Measurements from ENCODE around the gene ILKAP.
"Not testable (repeated sequence)": the region's sequence is repeated elsewhere in the genome, so short reads cannot be mapped to it uniquely, and the experiment has no call there.

ILKAP gene

DNA sequence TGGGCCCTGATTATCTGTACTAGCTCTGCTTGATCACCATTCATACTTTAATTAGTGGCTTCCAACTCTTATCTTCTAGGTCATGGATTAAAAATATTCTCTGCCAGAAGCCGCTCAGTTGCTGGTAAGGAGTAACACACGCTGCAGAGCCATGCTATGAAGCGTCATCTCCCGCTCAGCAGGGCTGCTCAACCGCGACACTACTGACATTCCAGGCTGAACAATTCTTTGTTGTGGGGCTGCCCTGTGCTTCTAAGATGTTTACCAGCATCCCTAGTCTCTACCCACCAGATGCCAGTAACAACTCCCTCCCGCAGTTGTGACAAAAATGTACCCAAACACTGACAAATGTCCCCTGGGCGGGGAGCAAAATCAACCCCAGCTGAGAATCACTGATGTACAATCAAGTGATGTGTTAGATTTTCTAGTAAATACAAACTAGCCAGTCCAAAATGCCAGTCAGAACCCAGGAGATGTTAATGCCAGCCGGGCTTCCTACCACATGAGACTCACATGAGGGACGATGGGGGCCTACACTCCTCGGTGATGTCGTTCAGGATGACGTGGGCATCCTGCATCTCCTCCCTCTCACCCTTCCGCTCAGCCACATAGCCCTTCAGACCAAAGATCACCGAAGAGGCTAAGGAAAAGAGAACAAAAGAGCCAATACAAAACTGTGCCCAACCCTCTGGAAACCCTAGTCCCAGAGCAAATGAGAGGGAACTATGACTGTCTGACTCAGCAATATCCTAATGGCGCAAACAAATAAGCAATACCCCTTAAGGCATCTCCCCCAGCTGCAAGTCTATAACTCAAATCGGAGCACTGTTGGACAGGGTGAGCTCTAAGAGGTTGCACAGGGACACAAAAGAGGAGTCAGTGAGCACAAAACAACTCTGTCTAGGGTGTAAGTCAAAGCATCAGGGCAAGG lies 15.6 kb downstream of the ILKAP start:
- DNase-seq: no peak

DNA sequence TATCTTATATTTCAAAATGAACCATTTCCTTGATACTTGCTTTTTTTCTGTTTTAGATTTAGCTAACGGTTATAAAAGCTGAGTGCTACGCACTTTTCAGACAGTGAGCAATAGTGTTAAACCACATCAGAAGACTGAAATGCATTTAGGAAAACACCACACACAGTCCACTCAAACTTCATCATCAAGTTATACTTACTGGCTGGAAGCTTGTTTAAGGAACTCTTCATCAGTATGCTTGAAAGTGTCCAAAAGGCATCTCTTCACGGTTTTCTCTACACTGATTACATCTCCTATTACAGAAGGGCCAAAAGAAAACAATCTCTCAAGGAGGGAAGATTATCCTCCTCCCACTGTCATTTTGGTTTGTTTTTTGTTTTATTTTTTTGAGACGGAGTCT lies 19.7 kb downstream of the ILKAP start:
- DNase-seq: no peak

DNA sequence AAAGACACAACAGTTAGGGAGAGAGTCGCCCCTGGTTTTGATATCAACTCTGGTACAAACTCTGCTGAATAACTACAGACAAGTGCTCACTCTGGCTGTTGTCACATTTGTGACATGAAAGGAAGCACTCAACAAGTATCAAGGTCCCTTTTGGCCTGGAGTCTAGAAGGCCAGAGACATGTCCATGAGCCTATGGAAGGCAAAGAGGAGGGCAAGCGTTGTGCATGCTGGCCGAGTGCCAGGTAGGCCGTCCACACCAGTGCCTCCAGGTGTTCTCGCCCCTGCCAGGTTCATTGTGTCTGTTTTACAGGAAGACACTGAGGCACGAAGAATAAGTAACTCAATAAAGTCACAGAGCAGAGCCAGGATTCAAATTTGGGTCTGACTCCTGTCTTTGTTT lies 21.1 kb downstream of the ILKAP start:
- DNase-seq: no peak

DNA sequence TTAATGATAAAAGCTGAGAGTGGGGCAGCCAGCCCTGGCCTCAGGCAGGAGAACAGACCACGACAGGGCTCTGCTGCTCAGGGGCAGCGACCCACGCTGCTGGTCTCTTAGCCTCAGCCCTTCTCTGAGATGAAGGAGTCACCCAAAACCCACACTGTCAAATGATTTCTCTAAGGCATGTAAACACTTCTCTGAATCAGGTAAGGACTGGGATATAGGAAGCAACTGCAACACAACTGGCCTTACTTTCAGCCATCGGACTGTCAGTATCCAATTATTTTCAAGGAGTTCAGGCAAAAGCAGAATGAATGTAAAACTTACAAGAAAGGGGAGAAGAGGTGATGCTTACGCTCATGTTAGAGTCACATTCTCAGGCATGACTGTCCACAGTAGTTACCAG lies 22.9 kb downstream of the ILKAP start:
- DNase-seq: no peak

DNA sequence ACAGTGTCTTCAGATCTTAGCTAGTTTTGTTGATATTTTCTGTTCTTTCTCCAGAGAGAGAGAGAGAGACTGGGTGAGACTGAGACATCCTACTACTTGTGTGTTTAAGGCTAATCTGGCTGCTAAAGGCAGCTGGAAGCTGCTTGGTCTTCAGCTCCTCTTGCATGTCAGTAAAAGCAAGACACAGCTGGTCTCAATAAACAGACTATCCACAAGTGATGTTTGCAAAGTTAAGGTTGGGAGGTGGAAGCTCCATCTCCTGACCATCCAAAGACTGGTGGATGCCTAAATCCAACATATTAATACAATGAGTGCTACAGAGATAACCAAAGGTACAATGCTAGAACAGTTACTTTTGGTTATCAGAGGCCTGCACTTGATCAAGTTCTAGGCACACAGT lies 26.9 kb downstream of the ILKAP start:
- DNase-seq: no peak

DNA sequence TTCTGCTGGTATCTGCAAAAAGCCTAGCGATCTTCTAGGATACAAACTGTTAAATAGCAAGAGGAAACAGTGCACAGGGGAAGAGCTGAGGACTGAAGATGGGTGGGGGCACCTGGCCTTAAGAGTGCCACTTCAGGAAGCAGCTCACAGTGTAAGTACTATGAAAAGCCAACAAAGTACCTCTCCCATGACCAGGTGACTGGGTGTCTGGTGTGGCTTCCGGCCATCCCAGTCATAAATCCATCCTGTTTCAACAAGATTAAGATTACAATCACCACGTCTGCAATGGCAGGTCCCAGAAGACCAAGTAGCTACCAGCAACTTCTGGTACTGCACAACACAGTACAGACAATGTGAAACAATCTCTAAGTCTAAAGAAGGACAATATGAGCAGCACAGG lies 28.8 kb downstream of the ILKAP start:
- DNase-seq: no peak

DNA sequence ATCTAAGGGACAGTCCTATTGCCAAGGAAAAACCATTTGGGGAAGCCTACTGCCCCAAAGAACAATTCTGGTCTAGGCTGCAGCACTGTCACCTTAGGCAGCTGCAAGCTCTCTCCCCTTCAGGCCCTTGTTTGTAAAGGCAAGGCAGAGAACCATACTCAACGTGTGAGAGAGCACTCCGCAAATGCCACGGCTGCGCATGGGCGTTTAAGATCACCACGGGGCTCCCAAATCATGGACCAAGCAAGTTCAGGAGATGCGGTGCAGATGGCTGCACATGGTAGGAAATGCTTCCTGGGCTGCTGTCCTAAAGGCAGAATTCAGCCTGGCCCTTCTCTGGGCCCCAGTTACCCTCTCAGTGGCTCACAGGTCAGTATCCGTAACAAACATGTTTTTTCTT lies 29.2 kb downstream of the ILKAP start:
- DNase-seq: no peak

DNA sequence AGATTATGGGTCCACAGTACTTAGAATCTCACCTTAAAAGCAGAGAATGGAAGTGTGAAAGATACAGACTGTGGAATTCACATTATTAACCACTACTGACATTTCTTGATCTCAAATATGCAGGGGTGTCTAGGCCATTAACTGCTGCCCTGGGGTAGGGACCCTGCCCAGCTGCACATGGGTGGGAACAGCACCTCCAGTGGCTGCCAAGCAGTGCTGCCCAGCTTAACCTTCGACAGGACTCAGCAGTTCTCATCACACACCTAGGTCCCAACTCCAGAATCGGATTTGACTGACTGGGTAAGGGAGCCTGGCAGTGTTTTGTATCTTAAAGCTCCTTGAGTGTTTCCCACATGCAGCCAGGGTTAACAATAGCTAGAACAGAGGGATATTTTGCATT lies 29.8 kb downstream of the ILKAP start:
- no peak for DNase-seq

DNA sequence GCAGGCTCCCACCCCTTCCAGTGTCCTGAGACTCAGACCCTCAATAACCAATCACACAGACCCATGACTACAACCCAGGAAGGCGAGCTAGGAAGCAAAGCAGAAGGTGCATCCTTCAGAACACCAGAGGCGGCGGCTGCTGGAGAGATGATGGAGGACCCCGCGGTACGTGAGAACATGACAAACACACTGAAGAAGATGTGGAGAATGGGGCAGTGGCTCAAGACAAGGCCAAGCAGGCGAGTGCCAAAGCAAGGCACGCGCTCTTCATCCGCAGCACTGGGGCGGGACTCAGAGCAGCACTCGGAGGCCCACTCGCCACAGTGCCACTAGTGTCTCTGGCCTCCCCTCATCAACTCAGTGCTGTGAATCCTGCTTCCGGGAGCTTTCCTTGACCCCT lies 31.1 kb downstream of the ILKAP start:
- DNase-seq: no peak

DNA sequence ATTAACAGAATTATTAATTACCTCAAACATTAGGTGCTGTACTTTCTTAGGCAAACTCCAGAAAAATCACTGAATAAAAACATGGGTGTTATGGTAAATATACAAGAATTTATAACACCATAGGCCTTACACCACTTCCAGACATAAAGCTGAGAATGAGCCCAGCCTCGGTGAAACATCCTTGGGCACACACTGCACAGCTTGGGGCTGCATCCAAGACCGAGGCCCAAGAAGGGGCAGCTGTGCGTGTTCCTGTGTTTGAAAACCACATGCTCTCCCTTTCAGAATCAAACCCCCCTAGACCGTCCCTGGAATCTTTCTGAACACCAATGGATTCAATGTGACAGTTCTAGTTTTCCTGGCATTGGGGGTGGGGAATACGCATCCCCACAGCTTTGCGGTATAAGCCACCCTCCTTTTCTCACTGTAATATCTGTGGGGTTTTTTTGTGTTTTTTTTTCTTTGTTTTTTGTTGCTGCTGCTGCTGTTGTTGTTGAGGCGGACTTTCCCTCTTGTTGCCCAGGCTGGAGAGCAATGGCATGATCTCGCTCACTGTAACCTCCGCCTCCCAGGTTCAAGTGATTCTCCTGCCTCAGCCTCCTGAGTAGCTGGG lies 31.8 kb downstream of the ILKAP start:
- DNase-seq: no peak

DNA sequence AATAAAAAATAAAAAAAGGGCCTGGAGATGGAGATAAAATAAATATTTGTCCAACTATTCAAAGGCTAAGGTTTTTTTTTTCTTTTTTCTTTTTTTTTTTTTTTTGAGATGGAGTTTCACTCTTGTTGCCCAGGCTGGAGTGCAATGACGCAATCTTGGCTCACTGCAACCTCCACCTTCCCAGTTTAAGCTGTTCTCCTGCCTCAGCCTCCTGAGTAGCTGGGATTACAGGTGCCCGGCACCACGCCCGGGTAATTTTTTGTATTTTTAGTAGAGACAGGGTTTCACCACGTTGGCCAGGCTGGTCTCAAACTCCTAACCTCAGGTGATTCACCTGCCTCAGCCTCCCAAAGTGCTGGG lies 32.4 kb downstream of the ILKAP start:
- DNase-seq: not testable (repeated sequence)

DNA sequence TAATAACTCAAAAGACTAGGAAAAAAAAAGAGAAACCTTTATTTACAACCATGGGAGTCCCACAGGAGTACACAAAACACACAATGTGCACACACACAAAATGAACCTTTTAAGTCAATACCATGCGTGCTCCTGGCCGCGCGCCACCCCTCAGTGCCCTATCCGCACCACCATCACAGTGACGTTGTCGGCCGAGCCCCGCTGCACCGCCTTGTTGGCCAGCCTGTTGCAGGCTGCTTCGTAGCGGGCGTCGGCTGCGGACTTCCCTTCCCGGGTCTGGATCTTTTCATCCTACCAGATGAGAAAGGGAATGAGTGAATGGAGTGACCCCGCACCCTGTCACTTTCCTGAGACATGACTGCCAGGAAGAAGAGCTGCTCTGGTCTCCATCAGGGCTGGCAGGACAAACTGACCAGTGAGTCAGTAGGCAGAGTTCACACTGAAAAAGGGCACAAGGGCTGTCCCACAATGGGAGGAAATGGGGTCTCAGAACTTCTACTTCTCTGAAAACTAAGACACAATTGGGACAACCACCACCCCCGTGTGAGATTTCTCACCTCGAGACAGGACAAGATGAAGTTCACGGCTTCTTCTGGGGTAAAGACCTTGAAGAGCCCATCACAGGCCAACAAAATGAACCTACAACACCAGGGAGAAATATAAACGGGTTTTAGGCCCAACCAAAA lies 33.0 kb downstream of the ILKAP start:
- DNase-seq: no peak

DNA sequence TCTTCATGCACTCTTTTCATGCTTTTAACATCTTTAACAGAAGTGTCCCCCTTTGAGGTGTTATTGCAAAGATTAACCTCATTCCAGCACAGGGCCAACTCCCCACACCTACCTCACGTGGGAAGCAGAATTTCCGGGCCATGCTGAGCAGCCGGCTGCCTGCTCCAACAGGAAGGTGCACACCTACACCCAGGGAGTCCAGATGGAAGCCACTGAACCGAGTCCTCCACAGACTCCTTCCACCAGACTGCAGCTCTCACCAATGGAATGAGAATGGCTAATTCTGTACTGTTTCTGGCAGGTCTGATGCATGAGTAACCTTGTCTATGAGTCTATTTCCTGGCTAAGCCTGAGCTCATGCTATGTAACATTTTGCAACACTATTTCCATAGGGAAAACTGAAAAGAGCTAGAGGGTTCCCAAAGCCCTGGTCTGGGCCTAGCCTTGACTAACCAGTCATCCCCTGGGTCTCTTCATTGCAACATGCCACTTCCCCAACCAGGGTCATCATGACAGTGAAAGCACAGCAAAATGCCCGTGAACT lies 33.7 kb downstream of the ILKAP start:
- no peak for DNase-seq

DNA sequence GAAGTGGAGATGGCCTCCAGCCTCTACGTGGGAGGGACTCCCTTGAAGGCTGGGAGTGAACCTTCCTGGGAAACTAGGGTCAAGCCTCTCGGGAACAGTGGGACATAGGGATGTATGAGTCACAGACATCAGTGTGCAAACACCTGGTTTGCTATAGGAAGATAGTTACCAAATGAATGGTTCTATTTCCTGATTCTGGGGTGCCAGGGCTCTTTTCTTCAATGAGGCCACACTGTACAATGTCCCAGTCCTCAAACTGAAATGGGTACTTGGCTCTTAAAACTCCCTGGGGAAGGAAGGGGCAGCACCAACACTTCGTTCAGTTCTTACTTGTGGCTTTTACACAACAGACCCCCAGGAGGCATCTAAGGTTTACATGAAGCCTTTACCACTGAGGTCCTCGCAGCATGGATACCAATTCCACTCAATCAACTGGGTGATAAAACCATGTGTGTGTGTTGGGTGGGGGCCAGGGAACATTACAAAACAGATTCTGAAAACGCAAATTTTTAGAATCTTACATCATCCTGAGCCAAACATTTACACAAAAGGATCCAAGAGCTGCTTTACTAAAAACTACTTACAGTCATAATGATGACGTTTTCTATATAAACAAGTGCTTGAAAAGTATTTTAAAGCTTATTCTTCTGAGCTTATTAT lies 34.3 kb downstream of the ILKAP start:
- DNase-seq: no peak

DNA sequence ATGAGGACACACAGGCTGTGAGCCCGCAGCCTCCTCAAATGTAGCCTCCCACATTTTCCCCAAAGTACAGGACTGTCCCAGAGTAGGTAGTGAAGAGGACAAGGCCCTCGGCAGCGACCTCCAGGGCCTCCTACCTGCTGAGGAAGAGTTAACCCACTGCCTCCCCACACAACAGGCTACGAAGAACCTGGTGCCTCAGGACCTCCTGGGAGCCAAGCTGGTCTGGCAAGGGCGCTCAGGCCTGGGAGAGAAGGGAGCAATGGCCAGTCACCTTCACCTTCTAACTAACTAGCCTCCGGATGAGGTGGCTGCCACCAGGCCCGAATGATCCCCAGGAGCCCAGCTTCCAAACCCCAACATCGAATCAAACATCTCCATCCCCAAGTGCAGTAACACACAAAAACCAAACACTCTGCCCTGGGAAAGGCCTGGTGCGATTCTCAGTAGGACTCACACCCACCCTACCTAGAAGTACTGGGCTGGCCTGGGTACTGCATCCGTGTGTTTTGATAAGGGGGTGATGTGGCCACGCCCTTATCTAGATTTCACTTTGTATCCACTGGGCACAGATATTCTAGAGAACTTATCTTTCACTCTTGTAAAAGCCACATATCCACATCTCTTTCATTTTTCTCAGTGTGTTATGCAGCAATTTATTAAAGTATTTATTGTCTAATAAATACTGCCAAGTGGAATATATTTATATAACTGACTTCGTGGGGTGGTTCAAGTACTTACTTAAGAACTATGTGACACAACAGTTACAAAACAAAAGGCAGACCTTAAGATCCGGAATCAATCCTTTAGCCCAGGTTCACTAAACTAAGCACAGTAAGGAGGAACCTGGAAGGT lies 35.1 kb downstream of the ILKAP start:
- DNase-seq: no peak

DNA sequence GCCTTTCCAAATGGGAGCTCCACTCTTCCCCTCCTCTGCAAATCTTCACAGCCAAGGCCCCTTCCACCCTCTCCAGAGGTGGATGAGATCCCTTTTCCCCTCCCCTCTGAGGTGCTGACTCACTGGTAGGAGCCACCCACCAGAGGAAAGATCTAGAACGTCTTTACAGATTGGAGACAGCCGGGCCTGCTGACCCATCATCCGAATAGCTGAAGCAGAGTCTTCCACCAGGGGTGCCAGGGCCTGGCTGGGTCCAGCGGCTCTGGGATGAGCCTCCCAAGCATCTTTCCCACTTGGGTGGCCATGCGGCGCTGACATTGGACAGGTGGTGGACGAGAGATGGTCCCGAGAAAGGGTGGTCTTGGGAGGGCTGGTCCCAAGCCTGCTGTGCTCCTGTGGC lies 35.7 kb downstream of the ILKAP start:
- no peak for DNase-seq

DNA sequence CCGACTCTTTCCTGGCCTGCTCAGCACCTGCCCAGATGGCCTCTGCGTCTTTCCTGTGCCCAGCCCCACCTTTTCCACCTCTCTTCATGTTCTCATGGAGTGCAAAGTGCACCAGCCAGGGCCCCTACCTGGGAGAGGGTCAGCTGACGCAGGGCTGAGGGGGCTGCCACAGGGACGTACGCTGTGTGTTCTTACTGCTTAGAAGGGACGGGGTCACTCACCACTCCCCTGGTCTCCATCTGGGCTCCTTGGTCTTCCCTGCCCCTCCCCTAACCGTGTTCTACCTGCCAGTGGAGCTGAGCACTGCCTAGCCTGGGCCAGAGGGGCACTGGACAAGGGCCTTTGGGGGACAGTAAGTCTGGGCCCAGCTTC lies 36.2 kb downstream of the ILKAP start:
- DNase-seq: no peak

DNA sequence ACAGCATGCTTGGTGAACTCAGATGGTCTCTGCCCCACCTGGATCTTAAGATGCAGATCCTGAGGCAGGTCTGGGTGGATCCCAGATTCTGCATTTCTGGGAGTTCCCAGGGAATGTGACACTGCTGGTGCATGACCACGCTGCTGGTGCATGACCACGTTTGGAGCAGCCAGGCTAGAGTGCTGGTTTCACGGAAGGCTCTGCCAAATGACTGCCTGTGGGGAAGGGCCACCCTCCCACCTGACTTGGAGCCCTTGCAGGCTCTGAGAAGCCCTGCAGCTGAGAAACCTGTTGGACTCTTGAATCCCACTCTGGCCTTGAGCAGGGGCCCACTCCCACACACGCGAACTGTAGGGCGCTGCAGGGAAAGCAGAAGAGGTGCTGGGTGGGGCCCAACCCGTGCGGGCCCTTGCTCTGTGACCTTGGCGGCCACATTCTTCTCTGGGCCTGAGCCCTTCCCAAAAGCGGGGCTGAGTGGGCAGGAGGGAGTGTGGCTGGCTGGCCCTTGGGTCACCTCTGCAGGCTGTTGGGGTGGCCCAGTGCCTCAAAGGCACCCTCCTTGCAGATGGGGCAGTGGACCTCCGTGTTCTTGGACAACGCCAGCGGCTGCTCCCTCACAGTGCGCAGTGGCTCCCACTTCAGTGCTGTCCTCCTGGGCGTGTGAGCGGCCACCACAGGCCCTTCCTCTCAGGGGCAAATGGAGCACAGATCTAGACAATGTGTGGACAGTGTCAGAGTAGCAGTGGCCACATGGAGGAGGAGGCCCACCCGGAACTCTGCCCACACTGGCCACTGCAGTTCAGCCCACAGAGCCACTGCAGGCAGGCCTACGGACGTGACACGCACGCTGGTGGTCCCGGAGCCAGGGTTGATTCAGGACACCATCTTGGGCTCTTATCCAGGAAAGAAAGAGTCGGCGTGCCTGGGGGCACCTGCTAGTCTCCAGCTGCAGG lies 36.8 kb downstream of the ILKAP start:
- no peak for DNase-seq

DNA sequence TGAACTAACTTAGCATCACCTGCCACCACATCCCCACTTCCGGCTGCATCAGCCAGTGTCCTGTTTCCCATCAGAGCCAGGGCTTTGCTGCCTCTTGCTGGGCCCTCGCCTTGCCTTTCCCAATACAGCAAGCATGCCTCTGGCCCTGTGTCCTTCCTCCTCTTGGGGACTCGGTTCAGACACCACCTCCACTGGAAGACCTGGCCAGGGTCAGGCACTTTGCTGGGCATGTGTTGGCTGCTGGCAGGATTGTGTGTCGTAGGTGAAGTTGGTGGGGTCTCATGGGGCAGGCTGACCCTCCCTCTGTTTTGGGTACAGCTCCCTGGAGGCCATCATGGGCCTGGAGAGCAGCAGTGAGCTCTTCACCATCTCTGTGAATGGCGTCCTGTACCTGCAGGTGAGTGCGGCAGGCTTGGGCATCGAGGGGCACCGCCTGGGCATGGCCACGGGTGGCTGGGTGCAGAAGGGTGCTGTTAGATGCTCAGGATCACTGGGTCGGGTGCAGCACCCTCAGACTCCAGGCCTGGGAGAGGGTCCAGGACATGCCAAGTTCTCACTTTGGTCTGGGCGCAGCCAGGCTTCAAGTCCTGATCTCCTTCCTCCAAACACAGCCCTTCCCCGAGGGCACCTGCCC lies 38.1 kb downstream of the ILKAP start:
- no peak for DNase-seq

DNA sequence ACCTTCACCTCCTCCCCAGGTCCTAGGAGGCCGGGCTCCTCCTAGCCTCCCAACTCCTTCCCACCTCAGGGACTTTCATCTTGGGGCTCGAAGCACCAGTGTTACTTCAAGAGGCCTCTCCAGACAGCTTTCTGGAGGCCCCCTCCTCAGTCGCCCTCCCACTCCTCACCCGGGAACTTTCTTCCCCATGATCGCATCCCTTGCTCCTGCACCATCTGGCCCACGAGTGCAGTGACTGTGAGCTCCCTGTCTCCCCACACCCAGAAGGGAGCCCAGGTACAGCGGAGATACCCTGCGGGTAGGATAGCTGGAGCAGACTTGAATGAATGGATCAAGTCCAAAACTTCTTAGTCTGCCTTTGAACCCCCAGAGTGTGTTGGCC lies 38.6 kb downstream of the ILKAP start:
- no peak for DNase-seq
